GM19467 (cell line): Measurements from ENCODE around the gene OSBPL2.

Source experiments
- ATAC-seq: cut with Tn5 transposase; IDR thresholded peaks from one replicate; pipeline ENCODE4 v1.9.1; 2021; ENCODE audit warnings: mild to moderate bottlenecking, moderate library complexity; ENCODE audit not compliant: unreplicated experiment

The OSBPL2 gene

DNA sequence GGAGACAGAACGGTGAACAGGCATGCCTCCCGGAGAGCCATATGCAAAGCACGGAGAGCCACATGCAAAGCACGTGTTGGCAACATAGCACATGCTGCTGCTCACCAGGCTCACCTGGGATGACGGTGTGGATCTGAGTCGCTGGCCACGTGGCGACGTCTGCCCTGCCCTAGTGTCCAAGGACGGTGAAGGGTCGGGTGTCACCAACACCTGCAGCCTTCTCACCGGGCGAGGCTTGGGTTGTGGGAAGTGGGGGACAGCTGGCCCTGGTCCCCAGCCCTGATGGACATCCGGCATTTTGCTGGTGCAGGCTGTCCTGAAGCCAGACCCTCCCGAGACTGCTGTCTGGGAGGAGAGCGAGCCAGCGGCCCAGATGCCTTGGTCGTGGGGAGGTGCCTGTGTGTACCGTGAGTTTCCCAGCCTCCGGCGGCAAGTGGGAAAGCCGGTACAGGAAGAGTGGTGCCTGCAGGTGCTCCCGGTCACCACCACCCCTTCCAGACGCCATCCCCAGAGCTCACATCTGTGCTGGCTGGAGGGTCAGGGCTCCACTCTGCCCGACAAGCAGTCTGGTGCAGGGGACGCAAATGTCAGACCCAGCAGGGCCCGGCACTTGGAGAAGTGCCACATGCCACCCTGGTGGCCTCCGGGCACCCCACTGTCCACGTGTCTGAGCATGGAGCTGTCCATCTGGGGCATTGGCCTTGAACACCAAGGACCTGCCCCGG lies 58.6 kb downstream of the OSBPL2 start:
- ATAC-seq = no peak

DNA sequence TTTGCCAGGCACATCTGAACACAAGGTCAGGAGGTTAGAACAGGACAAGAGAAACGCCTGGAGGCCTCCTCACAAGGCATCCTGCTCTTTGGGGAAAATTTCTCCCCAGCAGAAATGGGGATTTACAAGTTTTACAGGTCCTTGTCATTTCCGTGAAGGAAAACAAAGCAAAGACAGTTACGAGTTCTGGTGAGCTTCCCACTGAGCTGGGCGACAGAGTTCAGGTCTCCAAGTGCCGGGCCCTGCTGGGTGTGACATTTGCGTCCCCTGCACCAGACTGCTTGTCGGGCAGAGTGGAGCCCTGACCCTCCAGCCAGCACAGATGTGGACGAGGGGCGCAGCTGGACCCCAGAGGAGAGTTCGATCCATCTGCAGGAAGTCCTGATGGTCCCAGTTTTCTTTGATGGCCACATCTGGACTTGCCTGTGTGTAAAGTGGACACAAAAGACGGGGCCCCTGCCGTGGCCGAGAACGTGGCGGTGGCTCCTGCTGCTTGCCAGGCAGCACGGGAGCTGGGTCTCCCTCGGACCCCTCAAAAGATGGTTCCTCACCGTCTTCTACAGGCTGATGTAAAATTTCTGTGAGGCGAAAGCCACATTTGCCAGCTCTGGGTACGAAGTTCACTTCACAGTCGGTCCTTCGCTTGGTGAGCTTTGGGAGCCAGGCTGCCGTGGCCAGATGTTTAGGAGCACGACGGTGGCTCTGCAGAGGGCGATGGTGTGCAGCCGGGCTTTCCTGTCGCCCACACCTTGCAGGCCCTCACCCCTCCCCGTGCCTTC lies 59.3 kb downstream of the OSBPL2 start:
- ATAC-seq = no peak

DNA sequence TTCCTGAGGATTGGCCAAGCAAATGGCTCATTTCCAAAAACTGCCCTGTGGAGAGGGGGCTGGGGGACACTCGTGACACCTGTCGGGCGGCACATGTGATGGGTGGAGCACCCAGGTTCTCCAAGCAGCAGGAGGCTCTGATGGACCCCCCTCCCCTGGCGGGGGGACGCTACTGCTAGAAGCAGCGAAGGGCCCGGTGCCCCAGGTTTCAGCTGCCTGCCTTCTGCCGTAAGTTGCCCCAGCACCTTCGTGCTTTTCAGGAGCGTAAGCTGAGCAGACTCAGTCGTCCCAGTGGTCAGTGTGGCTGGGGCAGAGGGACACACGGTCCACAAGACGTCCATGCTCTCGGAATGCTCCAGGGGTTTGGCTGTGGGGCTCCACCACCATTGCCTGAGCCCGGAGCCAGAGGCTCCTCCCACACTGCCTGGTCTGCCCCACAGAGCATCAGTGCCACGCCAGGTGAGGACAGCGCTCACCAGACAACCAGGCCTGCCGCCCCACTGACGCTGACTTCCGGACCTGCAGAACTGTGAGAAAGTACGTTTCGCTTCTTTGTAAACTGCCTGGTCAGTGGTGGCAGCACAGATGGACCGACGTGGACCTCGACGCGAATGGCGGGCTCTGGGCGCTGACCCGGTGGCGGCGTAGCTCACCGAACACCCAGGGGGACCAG lies 60.4 kb downstream of the OSBPL2 start:
- ATAC-seq = no peak

DNA sequence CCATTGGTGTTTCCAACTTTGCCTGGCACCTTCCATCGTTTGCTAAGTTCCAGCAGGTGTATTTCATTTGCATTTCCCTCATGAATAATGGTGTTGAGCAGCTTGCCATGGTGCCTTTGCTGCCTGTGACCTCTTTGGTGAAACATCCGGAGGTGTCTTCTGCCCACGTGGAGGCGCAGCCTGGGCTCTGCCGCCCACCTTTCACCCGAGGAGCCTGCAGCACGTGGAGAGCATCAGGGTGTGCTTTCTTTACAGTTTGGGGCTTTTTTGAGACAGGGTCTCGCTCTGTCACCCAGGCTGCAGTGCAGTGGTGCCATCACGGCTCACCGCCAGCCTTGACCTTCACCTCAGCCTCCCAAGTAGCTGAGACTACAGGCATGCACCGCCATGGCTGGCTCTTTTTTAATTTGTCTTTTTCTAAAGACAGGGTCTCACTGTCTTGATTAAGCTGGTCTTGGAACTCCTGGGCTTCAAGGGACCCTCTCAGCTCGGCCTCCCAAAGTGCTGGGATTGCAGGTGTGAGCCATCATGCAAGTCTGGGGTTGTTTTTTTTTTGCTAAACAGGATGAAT lies 61.4 kb downstream of the OSBPL2 start:
- ATAC-seq = no peak

DNA sequence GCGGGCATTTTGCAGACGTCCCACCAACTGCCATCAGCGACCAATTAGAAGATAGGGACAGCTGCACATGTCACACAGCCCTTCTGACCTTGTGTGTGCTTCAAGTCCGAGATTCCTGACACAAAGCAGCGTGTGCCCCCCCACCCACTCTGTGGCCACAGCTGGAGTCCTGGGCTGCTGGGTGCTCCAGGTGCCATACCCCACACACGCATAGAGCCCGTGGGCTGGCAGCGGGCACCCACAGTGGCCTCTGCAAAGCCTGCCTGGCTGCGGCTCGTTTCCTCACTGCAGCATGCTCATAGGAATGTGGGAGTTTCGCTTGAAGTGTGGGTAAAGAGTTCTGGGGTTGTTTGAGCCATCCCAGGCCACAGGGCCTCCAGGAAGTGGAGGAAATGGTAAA lies 62.0 kb downstream of the OSBPL2 start:
- ATAC-seq = no peak

DNA sequence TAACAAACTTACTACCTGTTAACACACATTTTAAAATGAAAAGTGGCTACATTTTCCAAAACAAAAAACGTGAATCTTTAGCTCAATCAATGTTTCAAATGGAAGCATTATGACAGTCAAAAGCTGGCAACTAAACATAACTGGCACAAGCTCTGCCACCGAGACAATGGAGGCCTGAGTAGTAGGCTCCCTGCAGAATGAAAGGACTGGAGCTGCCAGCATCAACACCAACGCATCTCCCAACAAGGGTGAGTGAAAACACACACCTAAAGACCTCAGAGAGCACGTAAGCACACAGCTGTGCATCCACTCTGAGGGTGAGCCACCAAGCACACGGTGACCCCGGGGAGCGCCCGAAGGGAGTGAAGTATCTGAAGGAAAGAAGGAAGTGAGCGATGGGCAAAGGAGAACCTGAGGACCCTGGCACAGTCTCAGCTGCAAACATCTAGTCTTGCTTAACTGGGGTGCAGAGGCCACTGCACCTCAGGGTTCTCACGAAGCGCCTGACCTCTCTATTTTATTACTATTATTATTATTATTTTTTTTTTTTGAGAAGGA lies 62.9 kb downstream of the OSBPL2 start:
- no peak for ATAC-seq

DNA sequence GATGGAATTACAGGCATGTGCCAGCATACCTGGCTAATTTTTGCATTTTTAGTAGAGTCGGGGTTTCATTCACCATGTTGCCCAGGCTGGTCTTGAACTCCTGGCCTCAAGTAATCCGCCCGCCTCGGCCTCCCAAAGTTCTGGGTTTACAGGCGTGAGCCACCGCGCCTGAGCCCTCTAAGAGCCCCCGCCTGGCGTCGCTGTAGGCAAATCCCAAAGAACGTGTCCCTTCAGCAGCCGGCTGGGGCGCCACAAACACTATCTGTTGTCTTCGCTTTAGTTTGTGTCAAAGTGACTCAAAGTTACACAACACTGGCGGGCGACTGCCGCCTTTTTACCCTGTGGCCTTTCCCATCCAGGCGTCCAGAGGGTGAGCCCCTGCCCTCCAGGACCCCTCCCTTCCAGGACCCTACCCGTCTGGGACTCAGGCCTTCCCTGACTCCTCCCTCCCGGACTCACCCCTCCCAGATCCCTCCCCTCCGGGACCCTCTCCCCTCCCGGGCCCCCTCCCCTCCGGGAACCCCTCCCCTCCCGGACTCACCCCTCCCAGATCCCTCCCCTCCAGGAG lies 63.5 kb downstream of the OSBPL2 start:
- peak; percentile 26 for ATAC-seq

DNA sequence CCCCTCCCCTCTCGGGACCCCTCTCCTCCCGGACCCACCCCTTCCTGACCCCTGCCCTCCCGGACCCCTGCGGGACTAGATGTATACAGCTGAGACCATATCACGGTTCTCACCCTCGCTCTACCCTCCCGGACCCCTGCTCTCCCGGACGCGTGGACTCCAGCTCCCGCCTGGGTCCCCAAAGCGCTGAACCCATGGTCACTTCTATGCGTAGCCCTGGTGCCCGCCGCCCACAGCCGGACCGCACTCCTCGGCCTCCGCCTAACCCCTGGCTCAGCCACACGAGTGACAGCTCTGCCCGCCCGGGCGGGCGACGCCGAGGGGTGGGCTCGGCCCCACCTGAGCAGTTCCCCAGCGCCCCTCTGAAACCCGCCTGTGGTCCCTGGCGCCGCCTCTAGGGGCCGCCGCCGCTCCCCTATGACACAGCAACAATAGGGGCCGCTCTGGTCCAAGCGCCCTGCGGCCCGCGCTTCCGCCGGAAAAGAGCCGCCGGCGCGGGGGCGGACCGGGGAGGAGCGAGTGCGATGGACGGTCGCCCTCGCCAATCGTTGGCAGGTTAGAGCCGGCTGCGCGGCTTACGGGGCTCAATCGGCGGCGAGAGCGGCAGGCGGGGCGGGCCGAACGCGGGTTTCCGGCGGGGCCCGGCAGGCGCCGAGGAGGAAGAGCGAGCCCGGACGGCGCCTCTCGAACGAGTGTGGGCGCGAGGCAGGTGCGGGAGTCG lies 64.2 kb downstream of the OSBPL2 start, which contains the start of gene ADRM1:
TSS of gene ADRM1 (plus strand) at position 657 of the 721 bp plus-strand sequence. CDS start 572 bp downstream, outside the sequence.
- ATAC-seq = peak; percentile 87

DNA sequence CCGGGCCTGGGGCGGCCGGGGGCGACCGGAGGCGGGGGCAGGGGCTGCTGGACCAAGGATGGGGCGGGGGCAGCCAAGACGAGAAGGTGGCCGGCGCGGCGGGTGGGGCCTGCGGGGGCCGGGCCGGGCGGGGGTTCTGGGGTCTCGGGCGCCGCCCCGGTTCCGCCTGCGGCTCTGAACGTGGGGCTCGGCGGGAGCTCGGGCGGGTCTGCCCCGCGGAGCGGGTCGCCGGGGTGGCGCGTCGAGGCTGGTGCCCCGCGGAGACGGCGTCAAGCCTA lies 64.7 kb downstream of the OSBPL2 start:
- ATAC-seq = no peak

DNA sequence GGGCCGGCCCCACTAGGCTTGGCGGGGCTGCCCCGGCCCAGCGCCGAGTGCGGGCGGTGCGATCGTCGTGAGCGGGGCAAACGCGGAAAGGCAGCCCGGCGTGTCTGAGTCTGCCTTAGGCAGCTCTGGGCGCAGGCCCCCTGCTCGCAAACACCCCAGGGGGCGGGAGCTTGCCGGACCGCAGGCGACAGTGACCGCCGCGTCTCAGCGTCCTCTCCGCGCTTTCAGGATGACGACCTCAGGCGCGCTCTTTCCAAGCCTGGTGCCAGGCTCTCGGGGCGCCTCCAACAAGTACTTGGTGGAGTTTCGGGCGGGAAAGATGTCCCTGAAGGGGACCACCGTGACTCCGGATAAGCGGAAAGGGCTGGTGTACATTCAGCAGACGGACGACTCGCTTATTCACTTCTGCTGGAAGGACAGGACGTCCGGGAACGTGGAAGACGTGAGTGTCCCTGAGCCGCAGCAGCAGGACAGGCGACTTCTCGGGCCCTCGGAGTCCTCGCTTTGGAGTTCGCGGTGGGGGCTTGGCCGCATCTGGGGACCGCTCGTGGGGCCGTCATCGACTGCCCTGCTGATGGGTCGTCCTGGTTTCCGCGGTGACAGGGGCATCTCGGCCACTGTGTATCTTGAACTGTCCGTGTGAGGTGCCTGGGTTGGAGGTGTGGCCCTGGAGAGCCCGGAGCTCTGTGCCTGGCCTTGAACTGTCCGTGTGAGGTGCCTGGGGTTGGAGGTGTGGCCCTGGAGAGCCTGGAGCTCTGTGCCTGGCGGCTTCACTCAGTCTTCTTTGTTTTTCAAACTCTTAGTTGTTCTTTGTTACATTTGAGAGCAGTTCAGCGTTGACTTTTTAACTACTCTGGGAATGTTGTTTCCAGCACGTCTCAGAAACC lies 65.3 kb downstream of the OSBPL2 start:
- ATAC-seq = peak; percentile 4

DNA sequence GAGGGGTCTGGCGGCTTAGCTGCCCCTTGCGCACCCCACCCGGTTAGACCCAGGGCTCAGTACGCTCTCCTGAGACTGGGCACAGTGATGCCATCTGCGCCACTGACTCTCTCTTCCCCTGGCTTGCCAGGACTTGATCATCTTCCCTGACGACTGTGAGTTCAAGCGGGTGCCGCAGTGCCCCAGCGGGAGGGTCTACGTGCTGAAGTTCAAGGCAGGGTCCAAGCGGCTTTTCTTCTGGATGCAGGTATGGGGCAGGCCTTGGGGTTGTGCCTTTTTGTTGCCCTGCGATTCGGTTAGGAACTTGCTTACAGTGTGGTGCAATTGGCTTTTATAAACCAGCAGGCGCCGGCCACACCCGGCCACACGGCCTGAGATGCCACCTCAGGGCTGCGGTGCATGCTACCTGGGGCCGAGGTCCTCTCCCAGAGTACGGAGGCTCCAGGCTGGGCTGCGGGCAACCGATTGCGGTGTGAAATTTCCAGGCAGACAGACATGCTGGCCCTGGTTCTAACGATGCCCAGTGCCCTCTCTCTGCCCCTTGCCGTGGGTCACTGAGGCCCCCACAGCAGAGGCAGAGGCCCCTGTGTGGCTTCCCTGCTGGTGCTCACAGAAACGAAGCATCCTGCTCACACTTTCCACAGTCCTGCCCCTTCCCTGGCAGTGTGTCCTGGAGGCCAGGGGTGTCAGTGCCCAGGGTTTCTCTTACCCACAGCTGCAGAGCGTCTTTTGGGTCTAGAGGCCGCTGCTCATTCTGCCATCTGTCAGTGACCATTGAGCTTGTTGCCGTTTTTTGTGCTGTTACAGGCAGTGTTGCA lies 66.2 kb downstream of the OSBPL2 start:
- no peak for ATAC-seq

DNA sequence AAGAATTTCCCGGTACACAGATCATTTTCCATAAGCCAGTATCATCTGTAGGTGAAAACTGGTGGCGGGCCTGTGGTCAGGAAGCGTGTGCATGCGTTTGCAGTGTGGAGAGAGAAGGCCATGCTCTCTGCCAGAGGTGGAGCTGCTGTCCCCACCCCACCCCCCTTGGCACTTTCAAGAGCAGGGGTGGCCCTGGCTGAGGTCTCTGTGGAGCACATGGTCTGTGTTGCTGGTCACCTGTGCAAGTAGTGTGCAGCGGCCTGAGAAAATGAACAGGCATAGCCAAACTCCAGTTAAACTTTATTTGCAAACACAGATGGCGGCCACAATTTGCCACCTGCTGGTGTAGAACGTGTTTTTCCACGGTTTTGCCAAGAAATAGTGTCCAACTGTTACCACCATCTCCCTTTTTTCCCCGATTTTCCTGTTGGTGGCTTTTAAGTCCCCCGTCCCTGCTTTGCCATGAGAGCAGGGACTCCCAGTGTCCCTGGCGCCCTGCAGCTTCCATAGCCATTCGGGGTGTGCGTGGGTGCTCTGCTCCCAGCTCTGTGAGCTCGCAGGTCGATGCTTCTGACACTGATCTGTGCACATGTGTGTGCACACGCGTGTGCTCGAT lies 66.9 kb downstream of the OSBPL2 start:
- no peak for ATAC-seq

DNA sequence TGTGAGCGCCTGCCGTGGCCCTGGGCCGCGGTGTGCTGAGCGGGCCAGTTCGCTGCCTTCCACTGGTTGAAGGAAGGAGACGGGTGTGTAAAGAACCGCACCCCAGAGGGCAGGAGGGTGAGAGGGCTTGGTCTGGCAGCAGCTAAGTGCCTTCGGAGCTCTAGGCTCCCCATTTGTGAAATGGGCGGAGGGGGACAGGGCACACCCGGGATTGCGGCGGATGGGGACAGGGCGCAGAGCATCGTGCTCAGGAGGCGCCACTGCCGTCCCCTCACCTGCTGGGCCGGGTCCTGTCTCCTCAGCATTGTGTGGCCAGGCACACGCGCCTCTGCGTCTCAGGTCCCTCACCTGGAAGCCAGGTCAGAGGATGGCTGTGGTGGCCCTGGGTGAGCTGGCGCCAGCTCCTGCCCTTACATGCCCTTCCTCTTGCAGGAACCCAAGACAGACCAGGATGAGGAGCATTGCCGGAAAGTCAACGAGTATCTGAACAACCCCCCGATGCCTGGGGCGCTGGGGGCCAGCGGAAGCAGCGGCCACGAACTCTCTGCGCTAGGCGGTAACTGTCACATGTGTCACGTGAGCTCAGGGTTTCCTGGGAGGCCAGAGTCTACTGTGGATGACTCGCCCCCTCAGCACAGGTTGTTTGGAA lies 67.6 kb downstream of the OSBPL2 start:
- ATAC-seq = no peak

DNA sequence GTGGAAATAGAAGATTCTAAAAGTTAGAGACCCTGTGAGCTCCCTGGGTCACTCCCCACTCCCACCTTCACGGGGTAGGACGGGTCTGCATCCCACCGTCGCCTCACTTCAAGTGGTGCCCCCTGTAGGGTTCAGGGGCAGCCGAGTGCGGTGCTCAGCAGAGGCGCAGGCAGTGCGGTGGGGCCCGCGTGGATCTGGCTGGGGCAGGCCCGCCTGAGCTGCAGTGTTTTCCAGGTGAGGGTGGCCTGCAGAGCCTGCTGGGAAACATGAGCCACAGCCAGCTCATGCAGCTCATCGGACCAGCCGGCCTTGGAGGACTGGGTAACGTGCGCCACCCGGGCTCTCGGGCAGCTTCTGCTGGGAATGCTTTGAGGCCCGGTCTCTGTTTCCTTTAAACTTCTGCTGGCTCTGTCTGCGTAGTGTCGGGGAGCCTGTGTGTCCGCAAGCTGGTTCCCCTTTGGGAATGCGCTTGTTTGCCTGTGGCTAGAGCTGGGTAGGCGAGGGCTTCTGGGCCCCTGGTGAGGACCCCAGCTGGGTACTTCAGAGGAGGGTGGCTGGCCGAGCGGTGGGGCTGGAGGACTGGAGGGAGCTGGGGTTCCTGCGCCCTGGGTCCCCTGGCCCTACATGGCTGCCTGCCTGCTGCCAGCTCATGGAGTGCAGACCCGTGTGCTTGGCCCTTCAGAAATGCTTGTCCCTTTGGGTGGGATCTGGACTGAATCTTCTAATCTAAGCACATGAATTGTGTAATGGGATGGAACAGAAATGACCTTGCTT lies 68.3 kb downstream of the OSBPL2 start:
- no peak for ATAC-seq

DNA sequence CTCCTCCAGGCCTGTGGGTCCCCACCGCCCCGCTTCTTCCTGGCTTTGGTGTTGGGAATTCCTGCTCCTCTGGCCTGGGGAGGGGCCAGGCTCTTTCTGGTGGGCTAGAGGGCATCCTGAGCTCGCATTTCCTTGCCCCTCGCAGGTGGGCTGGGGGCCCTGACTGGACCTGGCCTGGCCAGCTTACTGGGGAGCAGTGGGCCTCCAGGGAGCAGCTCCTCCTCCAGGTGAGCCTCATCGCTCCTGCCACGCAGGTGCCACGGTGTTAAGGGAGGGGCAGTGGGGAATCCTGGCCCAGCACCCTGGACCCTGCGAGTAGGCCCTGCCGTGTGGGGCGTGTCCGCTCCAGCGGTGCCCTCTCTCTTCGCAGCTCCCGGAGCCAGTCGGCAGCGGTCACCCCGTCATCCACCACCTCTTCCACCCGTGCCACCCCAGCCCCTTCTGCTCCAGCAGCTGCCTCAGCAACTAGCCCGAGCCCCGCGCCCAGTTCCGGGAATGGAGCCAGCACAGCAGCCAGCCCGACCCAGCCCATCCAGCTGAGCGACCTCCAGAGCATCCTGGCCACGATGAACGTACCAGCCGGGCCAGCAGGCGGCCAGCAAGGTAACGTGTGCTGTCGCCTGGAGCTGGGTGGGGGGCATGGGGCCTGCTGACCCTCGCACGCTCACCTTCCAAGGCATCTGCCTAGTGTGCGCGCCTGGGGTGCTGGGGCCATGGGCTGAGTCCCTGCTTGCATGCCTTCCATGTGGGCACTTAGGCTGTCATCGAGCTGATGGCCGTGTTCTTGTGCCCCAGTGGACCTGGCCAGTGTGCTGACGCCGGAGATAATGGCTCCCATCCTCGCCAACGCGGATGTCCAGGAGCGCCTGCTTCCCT lies 69.1 kb downstream of the OSBPL2 start:
- no peak for ATAC-seq
